ENCODE data around the gene CRTAC1. TPM values are rescaled to one million over a fixed set of nuclear protein-coding genes. Genes with fewer than 3 reads are reported as not detected.

Gene CRTAC1
- total and polyA plus RNA-seq, 10 of the 15 experiments (the other 5 are each of a cell fraction or from before 2014, with no cell fraction given), result 0.10 TPM; not detected in 9

- TF ChIP-seq POLR2AphosphoS2 (IDR thresholded peaks at IDR 0.05; ENCODE audit: low read depth, low read length) (no peak), ATF7 (IDR thresholded peaks at IDR 0.05; ENCODE audit: low read depth) (no peak), NFIC (IDR thresholded peaks at IDR 0.05; ENCODE audit: low read depth, low read length) (no peak), HDGF (IDR thresholded peaks at IDR 0.05) (no peak)
Measured at GRCh38 chr10:97907211-97907610, 123.2 kb downstream of the CRTAC1 start (continued).

- H3K27me3 ChIP-seq (replicated peaks in 1 of 2; ENCODE audit: control insufficient read depth in 2 of 2, insufficient read depth in 2 of 2, low read length in 1 of 2), result peaks cover 6 to 14% of the 10 kb centered on the region in 2 experiments; a peak in 2 of 4 replicates
- H3K79me2 ChIP-seq (ENCODE audit: control insufficient read depth, insufficient read depth, low read length), result no peaks in the 10 kb centered on the region
- H3K4me1 ChIP-seq (ENCODE audit: control insufficient read depth, insufficient read depth, low read length), result no peaks in the 10 kb centered on the region
- ChIA-PET CTCF (interaction anchor here (1.3 kb wide), 1 partner anchor 114 kb away, joined by 4 read pairs; no protein-coding TSS in a partner anchor), SMC1A (ENCODE audit: uncharacterized antibody, unreplicated experiment) (no interaction called here), RAD21 (ENCODE audit: unreplicated experiment) (no interaction called here), POLR2A (no interaction called here)
- no peak overlapping the region for H3K9ac ChIP-seq (ENCODE audit: control insufficient read depth, insufficient read depth, low read length)
- H3K36me3 ChIP-seq (ENCODE audit: control insufficient read depth in 2 of 2, insufficient read depth in 2 of 2, low read length in 1 of 2), result no peaks in the 10 kb centered on the region
- FAIRE-seq (no peak), DNase-seq (ENCODE audit: low read depth, low spot score) (no peak), ATAC-seq (no peak)
- 15% methylated on average over 8 of the region's 8 CpGs for WGBS (ENCODE audit: insufficient coverage, insufficient replicate concordance, low lambda C conversion rate, missing lambda C conversion rate)
- H2AFZ ChIP-seq (ENCODE audit: control insufficient read depth, low read depth, low read length), result no peak overlapping the region
- TF ChIP-seq EZH2 (IDR thresholded peaks at IDR 0.05; ENCODE audit: borderline replicate concordance, control insufficient read depth, low read depth, low read length) (no peak), TCF7 (IDR thresholded peaks at IDR 0.05; ENCODE audit: borderline replicate concordance) (no peak), E2F8 (IDR thresholded peaks at IDR 0.05; ENCODE audit: low read depth, partially characterized antibody) (no peak), BHLHE40 (IDR thresholded peaks at IDR 0.05; ENCODE audit: borderline replicate concordance in 1 of 2, low read depth in 2 of 2, low read length in 1 of 2) (no peak), JUNB (IDR thresholded peaks at IDR 0.05) (no peak), TBL1XR1 (IDR thresholded peaks at IDR 0.05; ENCODE audit: low read depth, low read length) (no peak), POLR2A (IDR thresholded peaks at IDR 0.05; ENCODE audit: low read depth, low read length) (no peak), SUZ12 (IDR thresholded peaks at IDR 0.05; ENCODE audit: unreplicated experiment) (no peak), ZSCAN29 (IDR thresholded peaks at IDR 0.05) (no peak), CEBPZ (IDR thresholded peaks at IDR 0.05; ENCODE audit: low read depth, low read length) (no peak), POLR2AphosphoS5 (IDR thresholded peaks at IDR 0.05; ENCODE audit: low read length) (no peak), ZNF274 (IDR thresholded peaks at IDR 0.05; ENCODE audit: insufficient read depth, insufficient read length) (no peak), ESRRA (IDR thresholded peaks at IDR 0.05; ENCODE audit: low read length) (no peak), IKZF1 (conservative IDR thresholded peaks at IDR 0.05) (no peak), YY1 (IDR thresholded peaks at IDR 0.05; ENCODE audit: low read depth, low read length) (no peak), DPF2 (IDR thresholded peaks at IDR 0.05) (no peak)
- no peaks in the 10 kb centered on the region for H3K9me3 ChIP-seq (replicated peaks; ENCODE audit: control insufficient read depth, insufficient read depth, low read length)
- no TSS peak for BruUV-seq (replicated peaks)
- no peak overlapping the region for H3K4me3 ChIP-seq
- H3K27ac ChIP-seq (ENCODE audit: control insufficient read depth, insufficient read depth), result no peak overlapping the region
- no peaks in the 10 kb centered on the region for H4K20me1 ChIP-seq (ENCODE audit: control insufficient read depth, insufficient read depth)
- H3K4me2 ChIP-seq (ENCODE audit: control insufficient read depth, insufficient read depth), result no peak overlapping the region
- in situ Hi-C loops (cut with MboI), result no loop called here
- intact Hi-C loops (cut with micrococcal nuclease; ENCODE audit: unreplicated experiment), result no loop called here
Measured at GRCh38 chr10:97905276-97905675, 125.1 kb downstream of the CRTAC1 start.

Measured in GM12878 (cell line).